Measurements from ENCODE around the gene APOL1. TPM values are rescaled to one million over a fixed set of nuclear protein-coding genes. Genes with fewer than 3 reads are reported as not detected.
A peak's percentile ranks its signal among the peaks of the same experiment; 100 is the strongest.

Gene APOL1
- total and polyA plus RNA-seq, 9 of the 15 experiments (the other 6 are each of a cell fraction or from before 2014, with no cell fraction given): 2.5 to 9.7 (median 5.6) TPM

DNA sequence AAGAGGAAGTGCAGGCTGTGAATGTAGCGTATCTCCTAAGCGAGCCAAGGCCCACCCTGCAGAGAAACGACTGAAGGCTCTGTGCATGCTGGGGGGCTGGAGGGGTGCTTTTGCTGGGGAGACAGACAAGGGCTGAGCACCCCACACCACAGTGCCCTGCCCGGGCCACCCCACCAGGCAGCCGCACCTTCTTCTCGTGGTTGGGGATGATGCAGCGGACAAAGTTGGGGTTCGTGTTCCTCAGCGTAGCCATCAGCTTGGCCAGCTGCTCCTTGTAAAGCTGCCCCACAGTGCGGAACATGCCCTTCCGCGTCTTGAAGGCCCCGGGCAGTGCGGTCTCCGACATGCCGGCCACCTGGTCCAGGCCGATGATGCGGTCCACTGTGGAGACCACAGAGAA is 53.3 kb downstream of the APOL1 start:
- POLR2A ChIA-PET: interaction anchor here (0.9 kb wide), 1 partner anchor 10 kb away, joined by 3 read pairs; no protein-coding TSS in a partner anchor
- CTCF ChIA-PET (ENCODE audit: low intra/inter-chr PET ratio): no interaction called here
- H3K4me2 ChIP-seq (ENCODE audit: insufficient read depth, low read length): no peak overlapping the region
- FAIRE-seq: no peak
- no peaks in the 10 kb centered on the region for H3K4me1 ChIP-seq (replicated peaks in 1 of 2; ENCODE audit: control insufficient read depth in 2 of 2, insufficient read depth in 2 of 2, low read length in 2 of 2)
- no peaks in the 10 kb centered on the region; the same call in 1 of the 2 replicates for H4K20me1 ChIP-seq (replicated peaks; ENCODE audit: control insufficient read depth, insufficient read depth, low read length)
- intact Hi-C loops (cut with micrococcal nuclease) (no loop called here), in situ Hi-C loops (cut with MboI) (no loop called here)
- H3K4me3 ChIP-seq: no peak overlapping the region
- peaks cover 77% of the 10 kb centered on the region; the same call in 2 of the 3 replicates for H3K36me3 ChIP-seq (ENCODE audit: control insufficient read depth, insufficient read depth, low read length)
- no TSS peak for BruUV-seq (replicated peaks)
- no peaks in the 10 kb centered on the region for H3K79me2 ChIP-seq (ENCODE audit: control insufficient read depth, insufficient read depth, low read length)
- H3K9ac ChIP-seq (ENCODE audit: insufficient read depth in 1 of 2, low read depth in 2 of 2, low read length in 2 of 2): no peak overlapping the region
- no peak for DNase-seq (ENCODE audit: extremely low read depth in 1 of 4, low spot score in 3 of 4)
- 87% methylated on average over 14 of the region's 18 CpGs for WGBS (ENCODE audit: insufficient coverage, low coverage, missing lambda C conversion rate)
- no peaks in the 10 kb centered on the region for H3K9me1 ChIP-seq (ENCODE audit: control insufficient read depth, insufficient read depth, low read length)
- ATAC-seq: no peak
- no peaks in the 10 kb centered on the region for H3K9me3 ChIP-seq (replicated peaks; ENCODE audit: control insufficient read depth, insufficient read depth, low read depth, low read length)
- no peak for TF ChIP-seq ZC3H8 (IDR thresholded peaks at IDR 0.05)
- no peak for TF ChIP-seq ZNF764 (CRISPR knock-in tag; IDR thresholded peaks at IDR 0.05; ENCODE audit: low read depth)
- peak; percentile 34; the same call in 1 of the 2 replicates for TF ChIP-seq POLR2G (IDR thresholded peaks at IDR 0.05; ENCODE audit: low read depth, low read length)
- no peak overlapping the region for H2AFZ ChIP-seq (ENCODE audit: low read depth, low read length)
- no peak overlapping the region for H3K27ac ChIP-seq (ENCODE audit: extremely low read depth, low read depth, low read length)
- no peaks in the 10 kb centered on the region for H3K27me3 ChIP-seq (ENCODE audit: control insufficient read depth in 2 of 2, insufficient read depth in 2 of 2, low read length in 2 of 2)

DNA sequence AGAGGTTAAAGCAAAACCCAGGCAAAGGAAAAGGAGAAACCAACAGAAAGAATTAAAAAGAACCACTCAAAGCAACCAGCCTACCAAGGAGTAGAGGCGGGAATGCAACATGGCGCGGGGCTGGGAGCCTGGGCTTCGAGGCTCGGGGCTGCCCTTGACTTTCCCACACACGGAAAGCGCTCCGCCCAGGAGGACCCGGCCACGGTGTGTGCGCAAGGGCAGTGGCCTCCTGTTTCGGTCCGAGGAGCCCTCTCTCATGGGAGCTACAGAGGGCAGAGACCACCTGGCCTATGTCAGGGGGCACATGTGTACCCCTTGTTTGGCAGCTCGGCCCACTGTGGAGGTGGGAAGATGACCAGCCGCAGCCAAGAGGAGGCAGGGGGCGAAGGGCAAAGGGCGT is 55.9 kb downstream of the APOL1 start:
- no peaks in the 10 kb centered on the region for H3K9me1 ChIP-seq (ENCODE audit: control insufficient read depth, insufficient read depth, low read length)
- WGBS (ENCODE audit: insufficient coverage, low coverage, missing lambda C conversion rate): 88% methylated on average over 7 of the region's 17 CpGs
- H3K9me3 ChIP-seq (replicated peaks; ENCODE audit: control insufficient read depth, insufficient read depth, low read depth, low read length): no peaks in the 10 kb centered on the region
- FAIRE-seq: no peak
- H3K9ac ChIP-seq (ENCODE audit: insufficient read depth in 1 of 2, low read depth in 2 of 2, low read length in 2 of 2): no peak overlapping the region; a peak in 1 of 4 replicates
- no peak overlapping the region for H3K27ac ChIP-seq (ENCODE audit: extremely low read depth, low read depth, low read length)
- CTCF ChIA-PET (ENCODE audit: low intra/inter-chr PET ratio): no interaction called here
- POLR2A ChIA-PET: no interaction called here
- ATAC-seq: no peak
- H3K36me3 ChIP-seq (ENCODE audit: control insufficient read depth, insufficient read depth, low read length): peaks cover 77% of the 10 kb centered on the region; the same call in 2 of the 3 replicates
- H4K20me1 ChIP-seq (replicated peaks; ENCODE audit: control insufficient read depth, insufficient read depth, low read length): no peaks in the 10 kb centered on the region
- in situ Hi-C loops (cut with MboI) (no loop called here), intact Hi-C loops (cut with micrococcal nuclease) (no loop called here)
- H3K4me3 ChIP-seq: no peak overlapping the region
- no peak for DNase-seq (ENCODE audit: extremely low read depth in 1 of 4, low spot score in 3 of 4)
- H3K4me2 ChIP-seq (ENCODE audit: insufficient read depth, low read length): no peak overlapping the region
- no peaks in the 10 kb centered on the region for H3K4me1 ChIP-seq (replicated peaks in 1 of 2; ENCODE audit: control insufficient read depth in 2 of 2, insufficient read depth in 2 of 2, low read length in 2 of 2)
- no TSS peak for BruUV-seq (replicated peaks)
- no peaks in the 10 kb centered on the region for H3K27me3 ChIP-seq (ENCODE audit: control insufficient read depth in 2 of 2, insufficient read depth in 2 of 2, low read length in 2 of 2)
- TF ChIP-seq TEAD4 (IDR thresholded peaks at IDR 0.05; ENCODE audit: low read length) (no peak), TEAD4 (CRISPR knock-in tag; IDR thresholded peaks at IDR 0.05; ENCODE audit: borderline replicate concordance) (no peak), POLR2G (IDR thresholded peaks at IDR 0.05; ENCODE audit: low read depth, low read length) (peak; percentile 22; the same call in 1 of the 2 replicates)
- no peaks in the 10 kb centered on the region for H3K79me2 ChIP-seq (ENCODE audit: control insufficient read depth, insufficient read depth, low read length)
- H2AFZ ChIP-seq (ENCODE audit: low read depth, low read length): no peak overlapping the region

All from K562 (cell line).